ENCODE data around the gene TEX12. TPM values are rescaled to one million over a fixed set of nuclear protein-coding genes. Genes with fewer than 3 reads are reported as not detected.
A peak's percentile ranks its signal among the peaks of the same experiment; 100 is the strongest.
"Not testable (repeated sequence)": the region's sequence is repeated elsewhere in the genome, so short reads cannot be mapped to it uniquely, and the experiment has no call there.

The TEX12 gene
- total RNA-seq (2014; rRNA removed), result not detected in 2 replicates
- not detected for polyA plus RNA-seq (2012)

GRCh38 chr11:112167145-112167544, at the start of gene TEX12:
Gene TEX12 (plus strand): TSS chr11:112167372. CDS start chr11:112169269, 1,897 bp downstream.
- no peak for DNase-seq (ENCODE audit: low read depth)

- peak; percentile 4 for DNase-seq (ENCODE audit: low read depth)
Measured at GRCh38 chr11:112118176-112118575, 49.0 kb upstream of the TEX12 start.

GRCh38 chr11:112121981-112122615, 45.1 kb upstream of the TEX12 start:
- no peak for DNase-seq (ENCODE audit: low read depth)

GRCh38 chr11:112123129-112123528, 44.0 kb upstream of the TEX12 start:
- no peak for DNase-seq (ENCODE audit: low read depth)

- DNase-seq (ENCODE audit: low read depth), result no peak
Measured at GRCh38 chr11:112127056-112127455, 40.1 kb upstream of the TEX12 start.

- peak; percentile 80 for DNase-seq (ENCODE audit: low read depth)
Measured at GRCh38 chr11:112128483-112129121, 38.6 kb upstream of the TEX12 start.

GRCh38 chr11:112129656-112130055, 37.5 kb upstream of the TEX12 start:
- no peak for DNase-seq (ENCODE audit: low read depth)

GRCh38 chr11:112132737-112133136, 34.4 kb upstream of the TEX12 start:
- peak; percentile 34 for DNase-seq (ENCODE audit: low read depth)

GRCh38 chr11:112134473-112134872, 32.7 kb upstream of the TEX12 start:
- no peak for DNase-seq (ENCODE audit: low read depth)

GRCh38 chr11:112143597-112143996, 23.6 kb upstream of the TEX12 start:
- no peak for DNase-seq (ENCODE audit: low read depth)

- no peak for DNase-seq (ENCODE audit: low read depth)
Measured at GRCh38 chr11:112150517-112150916, 16.7 kb upstream of the TEX12 start.

- no peak for DNase-seq (ENCODE audit: low read depth)
Measured at GRCh38 chr11:112156153-112156955, 10.8 kb upstream of the TEX12 start.

GRCh38 chr11:112156956-112157766, 10.0 kb upstream of the TEX12 start:
- DNase-seq (ENCODE audit: low read depth), result peak; percentile 99

- DNase-seq (ENCODE audit: low read depth), result no peak
Measured at GRCh38 chr11:112159098-112160065, 7.8 kb upstream of the TEX12 start.

GRCh38 chr11:112160091-112160848, 6.9 kb upstream of the TEX12 start:
- DNase-seq (ENCODE audit: low read depth), result no peak

GRCh38 chr11:112161012-112161411, 6.2 kb upstream of the TEX12 start:
- DNase-seq (ENCODE audit: low read depth), result peak; percentile 18

- DNase-seq (ENCODE audit: low read depth), result not testable (repeated sequence)
Measured at GRCh38 chr11:112162200-112162599, 5.0 kb upstream of the TEX12 start.

GRCh38 chr11:112162761-112163546, 4.2 kb upstream of the TEX12 start:
- peak; percentile 26 for DNase-seq (ENCODE audit: low read depth)

Data from LHCN-M2 (cell line).